IMR-90 (cell line): ENCODE measurements around the gene INPP4A. TPM values are rescaled to one million over a fixed set of nuclear protein-coding genes. Genes with fewer than 3 reads are reported as not detected.
A peak's percentile ranks its signal among the peaks of the same experiment; 100 is the strongest.

Source experiments
- ATAC-seq: fragments of 200-7000 bp; cut with Tn5 transposase; 2 replicates; pipeline ENCODE4 v1.9.1; 2020; ENCODE audit warnings: low read depth, mild to moderate bottlenecking, moderate library complexity
- BruUV-seq: library from RNA; stranded (reverse); fragments of 400-500 nt; replicated peaks from 2 replicates; lab custom pipeline; 2021; lab: Mats Ljungman, UMichigan
- CTCF ChIA-PET: fragments of 300-600 bp; formaldehyde crosslinking; extraction: SDS; loops from one replicate; lab custom pipeline; 2021; ENCODE audit warnings: antibody characterized with exemption; lab: Yijun Ruan, JAX
- POLR2A ChIA-PET: fragments of 300-600 bp; sonication (Branson Sonifier 250); formaldehyde crosslinking; loops from one replicate; lab custom pipeline; 2022; ENCODE audit warnings: antibody characterized with exemption; ENCODE audit not compliant: unreplicated experiment; lab: Charles Lee
- DNase-seq: peaks from one replicate; pipeline ENCODE4 v3.0.0; 2013
- H2AFZ ChIP-seq: replicated peaks from 2 replicates; pipeline ENCODE3; 2013; ENCODE audit warnings: low read length, mild to moderate bottlenecking; ENCODE audit not compliant: poor library complexity
- H2AK5ac ChIP-seq: 2 replicates; pipeline ENCODE4 v1.6.1; 2013; ENCODE audit warnings: low read depth, low read length, inconsistent platforms
- H2AK9ac ChIP-seq: replicated peaks from 2 replicates; pipeline ENCODE3; 2013; ENCODE audit warnings: mild to moderate bottlenecking, low read depth, low read length, moderate library complexity; ENCODE audit not compliant: poor library complexity
- H2BK120ac ChIP-seq: 2 replicates; pipeline ENCODE4 v1.6.1; 2013; ENCODE audit warnings: low read depth, low read length, inconsistent platforms
- H2BK15ac ChIP-seq: 3 replicates; pipeline ENCODE4 v1.6.1; 2013; ENCODE audit warnings: low read depth, low read length, inconsistent platforms
- H2BK20ac ChIP-seq: 2 replicates; pipeline ENCODE4 v1.6.1; 2013; ENCODE audit warnings: low read depth, mild to moderate bottlenecking, inconsistent platforms, low read length, moderate library complexity
- H2BK5ac ChIP-seq: 2 replicates; pipeline ENCODE4 v1.6.1; 2013; ENCODE audit warnings: mild to moderate bottlenecking, low read depth, low read length, inconsistent platforms; ENCODE audit not compliant: poor library complexity, severe bottlenecking
- H3K14ac ChIP-seq: replicated peaks from 2 replicates; pipeline ENCODE4 v1.6.1; 2013; ENCODE audit warnings: low read depth, low read length, inconsistent platforms
- H3K18ac ChIP-seq: 2 replicates; pipeline ENCODE4 v1.6.1; 2013; ENCODE audit warnings: low read depth, low read length, control low read depth
- H3K23ac ChIP-seq: 2 replicates; pipeline ENCODE4 v1.6.1; 2013; ENCODE audit warnings: low read depth, low read length, inconsistent platforms
- H3K27ac ChIP-seq: 2 replicates; pipeline ENCODE4 v1.5.1; 2013; ENCODE audit warnings: mild to moderate bottlenecking, control low read depth, low read length; ENCODE audit not compliant: insufficient read depth
- H3K27me3 ChIP-seq: 2 replicates; pipeline ENCODE4 v1.6.1; 2013; ENCODE audit warnings: low read length; ENCODE audit not compliant: control insufficient read depth, insufficient read depth
- H3K36me3 ChIP-seq: 2 replicates; pipeline ENCODE4 v1.6.1; 2013; ENCODE audit warnings: low read length, mixed read lengths; ENCODE audit not compliant: control insufficient read depth, insufficient read depth
- H3K4ac ChIP-seq: 2 replicates; pipeline ENCODE4 v1.6.1; 2013; ENCODE audit warnings: low read depth, low read length, inconsistent platforms
- H3K4me1 ChIP-seq: 2 replicates; pipeline ENCODE4 v1.6.1; 2013; ENCODE audit warnings: low read length, mixed read lengths; ENCODE audit not compliant: control insufficient read depth, insufficient read depth
- H3K4me2 ChIP-seq: 2 replicates; pipeline ENCODE4 v1.6.1; 2013; ENCODE audit warnings: low read depth, mild to moderate bottlenecking, control low read depth, low read length, moderate library complexity
- H3K4me3 ChIP-seq: 2 replicates; pipeline ENCODE4 v1.5.1; 2013; ENCODE audit warnings: low read depth, mild to moderate bottlenecking, control low read depth, low read length, moderate library complexity; ENCODE audit not compliant: insufficient read depth
- H3K56ac ChIP-seq: 2 replicates; pipeline ENCODE4 v1.6.1; 2013; ENCODE audit warnings: low read length, inconsistent platforms; ENCODE audit not compliant: insufficient read depth; ENCODE audit errors: extremely low read depth
- H3K79me1 ChIP-seq, 2 experiments: 2 replicates each; pipeline ENCODE4 v1.6.1; 2013; ENCODE audit warnings: low read length in 2 of 2, inconsistent platforms in 1 of 2, low read depth in 1 of 2
- H3K9ac ChIP-seq: 2 replicates; pipeline ENCODE4 v1.6.1; 2013; ENCODE audit warnings: low read depth, low read length, control low read depth
- H3K9me1 ChIP-seq: 2 replicates; pipeline ENCODE4 v1.6.1; 2013; ENCODE audit warnings: low read length, inconsistent platforms; ENCODE audit not compliant: insufficient read depth
- H3K9me3 ChIP-seq: 2 replicates; pipeline ENCODE4 v1.6.1; 2013; ENCODE audit warnings: low read length; ENCODE audit not compliant: control insufficient read depth, insufficient read depth
- H4K20me1 ChIP-seq: 2 replicates; pipeline ENCODE4 v1.6.1; 2013; ENCODE audit warnings: low read length, inconsistent platforms; ENCODE audit not compliant: insufficient read depth
- H4K5ac ChIP-seq: 2 replicates; pipeline ENCODE4 v1.6.1; 2013; ENCODE audit warnings: mild to moderate bottlenecking, low read depth, low read length, control low read depth
- H4K8ac ChIP-seq, 2 experiments: 2 replicates each; pipeline ENCODE4 v1.6.1; 2013; ENCODE audit warnings: low read depth in 2 of 2, low read length in 2 of 2, control low read depth in 1 of 2, inconsistent platforms in 1 of 2
- H4K91ac ChIP-seq: 2 replicates; pipeline ENCODE4 v1.6.1; 2013; ENCODE audit warnings: low read depth, low read length, inconsistent platforms; ENCODE audit not compliant: insufficient read depth
- BHLHE40 ChIP-seq: fragments of 150-350 bp; IDR thresholded peaks from 2 replicates; pipeline ENCODE4 v1.6.1; 2016; ENCODE audit warnings: mild to moderate bottlenecking, low read depth, low read length
- MXI1 ChIP-seq: IDR thresholded peaks from 2 replicates; pipeline ENCODE4 v1.6.1; 2012; ENCODE audit warnings: low read depth, mild to moderate bottlenecking, low read length, moderate library complexity, borderline replicate concordance
- NFE2L2 ChIP-seq: fragments of 150-350 bp; IDR thresholded peaks from 2 replicates; pipeline ENCODE4 v1.6.1; 2016; ENCODE audit warnings: low read depth, mild to moderate bottlenecking, low read length
- POLR2A ChIP-seq: IDR thresholded peaks from 2 replicates; pipeline ENCODE4 v1.6.1; 2012; ENCODE audit warnings: mild to moderate bottlenecking, low read depth, low read length
- WGBS, 2 experiments: methylation state at CpG; one replicate each; pipeline versions ENCODE4 v1.1.5 to v1.1.7; 2013; ENCODE audit warnings: missing lambda C conversion rate in 2 of 2; ENCODE audit not compliant: insufficient read length in 1 of 2; ENCODE audit errors: extremely low coverage in 2 of 2; 5-methylcytosine and 5-hydroxymethylcytosine counted together
- dilution Hi-C: fragments of 300-500 bp; cut with HindIII; formaldehyde crosslinking; loops from one replicate; pipeline ENCODE4 v1.14.3; 2018; ENCODE audit warnings: low sequenced_read_pairs; ENCODE audit not compliant: unreplicated experiment
- in situ Hi-C: fragments of 300-500 bp; cut with MboI; formaldehyde crosslinking; loops from 3 replicates; pipeline ENCODE4 v1.14.3; 2019; ENCODE audit warnings: low sequenced_read_pairs, inconsistent platforms, mixed read lengths
- intact Hi-C: fragments of 100-400 bp; cut with micrococcal nuclease; formaldehyde crosslinking; loops from 2 replicates; pipeline ENCODE4 v1.10.0; 2022
- polyA plus RNA-seq, 3 experiments: library from polyadenylated mRNA; depleted of rRNA; stranded (reverse); fragments of >200 nt; gene quantifications; 2 replicates each; pipeline ENCODE4 v1.2.3, GENCODE V29; 2012; ENCODE audit warnings: low replicate concordance in 1 of 3
- total RNA-seq: library from RNA; depleted of rRNA; stranded (reverse); fragments of >200 nt; gene quantifications from 2 replicates; pipeline ENCODE4 v1.2.3, GENCODE V29; 2012
- TF ChIP-seq, protein P1 (sequence below): conservative IDR thresholded peaks from 2 replicates; pipeline ENCODE4 v1.5.1; 2012; ENCODE audit warnings: mild to moderate bottlenecking, low read depth, low read length, improper control_type of control experiment

INPP4A gene
- total and polyA plus RNA-seq, 2 of the 4 experiments (the other 2 are of a cell fraction): 14.5 to 27.1 TPM

DNA sequence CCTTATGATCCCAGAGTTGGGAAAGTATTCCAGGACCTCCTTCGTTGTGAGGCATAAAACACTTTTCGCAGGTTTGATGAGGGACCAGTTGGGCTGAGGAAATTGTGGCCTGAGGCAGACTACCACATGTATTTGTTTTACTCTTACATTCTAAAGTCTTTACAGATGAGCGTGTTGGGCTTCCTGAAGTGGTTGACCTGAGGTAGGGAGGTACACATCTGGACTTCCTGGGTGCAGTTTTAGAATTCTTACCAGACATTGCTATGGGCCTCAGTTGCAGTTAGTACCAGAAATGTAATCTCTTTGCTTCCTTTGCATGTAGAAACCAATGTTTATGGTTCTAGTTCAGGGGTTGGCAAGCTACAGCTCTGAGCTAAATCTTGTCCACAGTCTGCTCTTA, 114.9 kb downstream of the INPP4A start:
- ChIA-PET POLR2A (interaction anchor here (0.5 kb wide), 1 partner anchor 18 kb away, joined by 12 read pairs; no protein-coding TSS in a partner anchor), CTCF (interaction anchor here (0.6 to 1.0 kb wide), 3 partner anchors 9 to 19 kb away, joined by 3 to 4 read pairs (median 3); no protein-coding TSS in a partner anchor)
- Histone ChIP-seq H3K4me3 (no peak overlapping the region), H3K18ac (peak overlapping the region; percentile 13; the same call in 1 of the 2 replicates), H3K27me3 (no peaks in the 10 kb centered on the region), H4K91ac (no peak overlapping the region; the same call in 1 of the 2 replicates), H4K8ac (peak overlapping the region in 1 of 2 experiments; percentile 24; a peak in 1 of 4 replicates), H3K9ac (no peak overlapping the region), H3K4me2 (0 out of 2 replicates have a peak overlapping the region, but pooled peaks have one; percentile 5), H3K14ac (peak overlapping the region; percentile 31; the same call in 1 of the 2 replicates), H2AFZ (no peak overlapping the region), H3K36me3 (peaks cover 18% of the 10 kb centered on the region), H4K5ac (no peak overlapping the region), H3K9me3 (no peaks in the 10 kb centered on the region), H3K27ac (no peak overlapping the region; the same call in 1 of the 2 replicates), H3K4ac (0 out of 2 replicates have a peak overlapping the region, but pooled peaks have one; percentile 36), H3K79me1 (0 out of 4 replicates have a peak, but pooled peaks cover 0 to 4% of the 10 kb centered on the region in 2 experiments), H2AK5ac (0 out of 2 replicates have a peak overlapping the region, but pooled peaks have one; percentile 10), H3K9me1 (peaks cover 15% of the 10 kb centered on the region), H3K23ac (0 out of 2 replicates have a peak overlapping the region, but pooled peaks have one; percentile 24), H2BK15ac (no peak overlapping the region), H2BK120ac (0 out of 2 replicates have a peak overlapping the region, but pooled peaks have one; percentile 7), H2BK5ac (peak overlapping the region; percentile 56), H2BK20ac (no peak overlapping the region), H4K20me1 (peaks cover 5% of the 10 kb centered on the region; the same call in 1 of the 2 replicates), H3K56ac (no peak overlapping the region), H3K4me1 (peaks cover 14% of the 10 kb centered on the region), H2AK9ac (no peak overlapping the region)
- intact Hi-C loops: no loop called here
- no TSS peak for BruUV-seq
- dilution Hi-C loops: no loop called here
- in situ Hi-C loops: no loop called here
- DNase-seq: peak; percentile 27
- TF ChIP-seq, protein P1, sequence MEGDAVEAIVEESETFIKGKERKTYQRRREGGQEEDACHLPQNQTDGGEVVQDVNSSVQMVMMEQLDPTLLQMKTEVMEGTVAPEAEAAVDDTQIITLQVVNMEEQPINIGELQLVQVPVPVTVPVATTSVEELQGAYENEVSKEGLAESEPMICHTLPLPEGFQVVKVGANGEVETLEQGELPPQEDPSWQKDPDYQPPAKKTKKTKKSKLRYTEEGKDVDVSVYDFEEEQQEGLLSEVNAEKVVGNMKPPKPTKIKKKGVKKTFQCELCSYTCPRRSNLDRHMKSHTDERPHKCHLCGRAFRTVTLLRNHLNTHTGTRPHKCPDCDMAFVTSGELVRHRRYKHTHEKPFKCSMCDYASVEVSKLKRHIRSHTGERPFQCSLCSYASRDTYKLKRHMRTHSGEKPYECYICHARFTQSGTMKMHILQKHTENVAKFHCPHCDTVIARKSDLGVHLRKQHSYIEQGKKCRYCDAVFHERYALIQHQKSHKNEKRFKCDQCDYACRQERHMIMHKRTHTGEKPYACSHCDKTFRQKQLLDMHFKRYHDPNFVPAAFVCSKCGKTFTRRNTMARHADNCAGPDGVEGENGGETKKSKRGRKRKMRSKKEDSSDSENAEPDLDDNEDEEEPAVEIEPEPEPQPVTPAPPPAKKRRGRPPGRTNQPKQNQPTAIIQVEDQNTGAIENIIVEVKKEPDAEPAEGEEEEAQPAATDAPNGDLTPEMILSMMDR: no peak
- TF ChIP-seq MXI1 (no peak), NFE2L2 (no peak), BHLHE40 (no peak), POLR2A (no peak)
- ATAC-seq: peak; percentile 25
- no CpG with 5 or more reads among the region's 3 CpGs for whole genome bisulfite sequencing, 2 experiments
